NCI-H748 (cell line): ENCODE data around the gene HEXIM1.
"Not testable (repeated sequence)": the region's sequence is repeated elsewhere in the genome, so short reads cannot be mapped to it uniquely, and the experiment has no call there.

ENCODE experiments used
- DNase-seq: peaks from one replicate; lab custom pipeline; 2025; ENCODE audit not compliant: unreplicated experiment; lab: John Stamatoyannopoulos, UW

HEXIM1 gene

GRCh38 chr17:45112559-45113423, 35.5 kb upstream of the HEXIM1 start:
- no peak for DNase-seq

DNA sequence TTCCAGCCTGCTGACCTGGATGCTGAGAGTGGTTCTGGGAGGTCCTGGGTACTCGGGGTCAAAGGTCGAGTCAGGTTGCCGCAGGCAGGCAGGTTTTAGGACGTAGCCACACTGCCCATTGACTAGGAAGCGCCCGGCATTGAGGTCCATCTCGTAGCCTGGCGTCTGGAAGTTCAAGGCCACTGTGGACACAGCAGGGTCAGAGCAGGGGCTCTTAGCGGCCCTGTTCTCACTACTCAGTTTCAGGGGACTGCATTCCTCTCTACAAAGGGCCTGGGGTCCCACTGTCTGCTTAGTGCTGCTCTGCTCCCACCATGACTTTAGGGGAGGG, 34.9 kb upstream of the HEXIM1 start:
- DNase-seq = no peak

DNA sequence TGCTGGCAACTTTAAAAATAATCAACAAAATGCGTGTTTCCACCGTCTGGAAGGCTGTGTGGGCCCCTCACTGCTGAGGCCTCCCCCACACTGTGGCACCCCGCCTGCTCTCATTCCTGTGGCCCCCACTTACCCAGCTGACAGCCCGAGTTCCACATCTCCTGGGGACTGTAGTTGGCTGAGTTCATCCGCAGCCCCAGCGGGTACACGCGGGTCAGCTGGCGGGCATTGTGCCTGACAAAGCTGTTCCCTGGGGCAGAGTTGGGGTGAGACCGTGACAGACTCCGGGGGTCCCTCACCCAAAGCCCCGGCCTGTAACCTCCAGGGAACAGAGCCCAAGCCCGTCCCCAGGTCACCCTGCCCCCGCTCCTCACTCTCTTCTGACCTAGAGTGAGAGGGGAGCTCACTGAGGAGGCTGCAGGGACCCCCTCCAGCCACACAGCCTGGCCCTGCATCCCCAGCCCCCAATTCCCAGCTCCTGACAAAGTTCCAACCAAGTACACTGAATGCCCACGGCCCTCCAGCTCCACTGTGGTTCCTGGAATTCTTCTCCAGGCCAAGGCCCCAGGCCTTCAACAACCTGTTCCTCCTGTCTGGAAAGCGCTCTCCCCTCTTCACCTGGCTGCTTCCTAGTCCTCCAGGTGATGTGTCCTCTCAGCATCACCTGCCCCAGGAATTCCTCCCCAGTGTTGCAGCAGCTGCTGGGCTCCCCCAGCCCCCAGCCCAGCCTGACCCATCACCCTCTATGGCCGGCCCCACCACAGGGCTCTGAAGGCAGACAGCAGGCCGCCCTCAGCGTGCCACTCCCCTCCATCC, 34.0 kb upstream of the HEXIM1 start:
- no peak for DNase-seq

GRCh38 chr17:45115015-45115625, 33.2 kb upstream of the HEXIM1 start:
- DNase-seq = no peak

- no peak for DNase-seq
Observed at GRCh38 chr17:45115871-45116270, 32.4 kb upstream of the HEXIM1 start.

GRCh38 chr17:45116434-45117016, 31.8 kb upstream of the HEXIM1 start:
- no peak for DNase-seq

- no peak for DNase-seq
Observed at GRCh38 chr17:45117334-45117733, 30.9 kb upstream of the HEXIM1 start.

GRCh38 chr17:45117848-45118646, 30.2 kb upstream of the HEXIM1 start:
- no peak for DNase-seq

- DNase-seq = no peak
Observed at GRCh38 chr17:45118691-45119090, 29.6 kb upstream of the HEXIM1 start.

GRCh38 chr17:45119964-45120363, 28.3 kb upstream of the HEXIM1 start:
- no peak for DNase-seq

DNA sequence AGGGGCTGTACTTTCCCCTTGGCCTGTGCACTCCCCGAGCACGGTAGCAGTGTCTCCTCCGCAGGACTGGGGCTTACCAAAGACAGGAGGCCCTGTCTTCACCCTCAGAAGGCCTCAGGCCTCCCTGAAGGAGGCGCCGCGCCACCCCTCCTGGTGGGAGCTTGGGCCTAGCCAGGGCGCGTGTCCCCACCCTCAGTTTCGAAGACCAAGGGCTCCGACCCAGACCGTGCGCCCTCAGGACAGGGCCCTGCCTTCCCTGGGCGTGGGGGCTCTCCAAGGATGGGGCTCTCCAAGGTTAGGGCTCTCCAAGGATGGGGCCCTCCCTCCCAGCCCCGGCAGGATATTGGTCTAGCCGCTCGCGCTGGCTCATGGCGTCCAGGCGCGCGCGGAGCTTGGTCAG, 27.7 kb upstream of the HEXIM1 start:
- DNase-seq = no peak

DNA sequence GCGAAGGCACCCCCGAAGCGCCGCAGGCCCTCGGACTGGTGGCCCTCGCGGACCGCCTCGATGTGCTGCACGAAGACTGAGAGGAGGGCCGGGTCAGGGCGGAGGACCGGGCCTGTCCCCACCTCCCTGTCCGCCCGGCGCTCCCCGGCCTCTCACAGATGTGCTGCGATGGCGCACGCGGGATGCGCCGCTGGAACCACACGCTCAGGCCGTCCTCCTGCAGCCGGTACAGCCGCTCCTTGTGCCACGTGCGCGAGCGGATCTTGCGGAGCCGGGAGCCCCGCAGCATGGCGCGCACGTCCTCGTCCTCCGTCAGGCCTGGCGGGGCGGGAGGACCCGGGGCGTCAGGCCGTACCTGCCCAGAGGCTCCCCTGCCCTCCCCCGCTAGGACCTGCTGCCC, 27.2 kb upstream of the HEXIM1 start:
- DNase-seq = no peak

GRCh38 chr17:45123076-45123770, 25.1 kb upstream of the HEXIM1 start:
- no peak for DNase-seq

DNA sequence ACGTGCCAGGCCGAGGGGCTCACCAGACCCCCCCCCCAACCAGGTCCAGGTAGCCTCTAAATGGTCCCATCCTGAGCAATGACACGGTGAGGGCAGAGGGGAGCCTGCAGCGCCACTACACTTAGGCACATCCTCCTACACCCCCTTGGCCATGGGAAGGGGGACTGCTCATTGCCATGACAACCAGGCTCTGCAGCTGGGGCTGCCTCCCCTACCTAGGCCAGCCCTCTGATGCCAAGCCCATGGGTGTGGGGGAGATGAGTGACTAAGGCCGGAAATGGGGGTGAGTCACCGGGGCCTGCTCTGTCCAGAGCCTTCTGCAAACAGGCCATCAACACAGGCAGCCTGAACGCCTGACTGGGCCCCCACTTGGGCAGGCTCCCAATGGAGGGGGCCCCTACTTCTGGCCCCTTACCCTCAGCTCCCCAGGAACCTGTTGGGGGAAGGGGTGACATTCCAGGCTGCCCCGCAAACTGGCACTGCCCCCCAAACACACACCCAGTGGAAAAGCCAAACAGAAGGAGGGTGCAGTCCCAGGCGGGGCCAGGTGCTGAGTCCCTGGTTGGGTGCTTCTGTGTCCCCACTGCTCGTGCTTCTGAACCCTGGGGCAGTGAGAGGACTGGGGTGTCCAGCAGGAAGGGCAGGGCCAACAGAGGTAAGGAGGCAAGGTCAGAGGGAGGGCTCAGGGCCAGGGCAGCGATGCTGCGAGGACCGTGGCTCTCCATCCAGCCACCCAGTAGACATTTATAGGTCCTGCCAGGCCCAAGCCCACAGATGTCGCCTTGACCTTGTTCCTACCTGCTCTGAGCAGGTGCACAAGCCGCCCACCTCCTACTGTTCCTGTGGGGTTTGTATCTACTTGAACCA, 24.1 kb upstream of the HEXIM1 start:
- no peak for DNase-seq

- not testable (repeated sequence) for DNase-seq
Observed at GRCh38 chr17:45124797-45125122, 23.5 kb upstream of the HEXIM1 start.

DNA sequence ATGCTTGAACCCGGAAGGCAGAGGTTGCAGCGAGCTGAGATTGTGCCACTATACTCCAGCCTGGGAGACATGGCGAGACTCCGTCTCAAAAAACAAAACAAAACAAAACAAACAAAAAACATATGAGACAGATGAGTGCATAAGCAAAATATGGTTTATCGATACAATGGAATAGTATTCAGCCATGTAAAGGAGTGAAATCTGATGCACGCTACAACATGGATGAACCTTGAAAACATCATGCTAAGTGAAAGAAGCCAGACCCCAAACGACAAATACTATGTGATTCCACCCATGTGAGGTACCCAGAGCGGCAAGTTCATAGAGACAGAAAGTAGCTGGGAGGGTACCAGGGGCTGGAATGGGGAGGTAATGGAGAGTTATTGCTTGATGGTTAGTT, 22.8 kb upstream of the HEXIM1 start:
- DNase-seq = no peak

GRCh38 chr17:45127207-45127547, 21.1 kb upstream of the HEXIM1 start:
- DNase-seq = no peak

- no peak for DNase-seq
Observed at GRCh38 chr17:45127548-45128300, 20.6 kb upstream of the HEXIM1 start.

DNA sequence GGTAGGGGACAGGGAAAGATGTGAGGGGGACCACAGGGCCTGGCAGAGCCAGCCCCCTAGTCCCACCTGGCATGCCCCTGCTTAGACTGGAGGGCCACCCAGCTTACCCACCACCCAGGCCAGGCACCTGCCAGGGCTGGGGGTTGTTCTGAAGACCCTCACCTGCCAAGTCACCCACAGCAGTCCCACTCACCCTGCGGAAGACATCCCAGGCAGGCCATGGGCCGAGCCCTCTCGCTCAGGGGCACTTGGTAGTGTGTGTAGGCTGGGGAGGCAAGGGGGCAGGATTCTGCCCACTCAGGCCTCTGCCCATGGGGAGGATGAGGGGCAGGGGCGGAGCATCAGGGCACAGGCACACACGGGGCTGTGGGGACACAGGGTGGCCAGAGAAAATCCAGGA, 19.9 kb upstream of the HEXIM1 start:
- no peak for DNase-seq
